Hippocampal formation (tissue), 2 donors: ENCODE data around the gene FNTB.
A peak's percentile ranks its signal among the peaks of the same experiment; 100 is the strongest.
"Not testable (repeated sequence)": the region's sequence is repeated elsewhere in the genome, so short reads cannot be mapped to it uniquely, and the experiment has no call there.

ENCODE experiments used
- DNase-seq, 2 donors: peaks; one replicate each; lab custom pipeline; 2025; lab: John Stamatoyannopoulos, UW

FNTB gene

GRCh38 chr14:65084554-65085505 is 98.1 kb downstream of the FNTB start:
- DNase-seq = no peak

GRCh38 chr14:65086686-65087085 is 100.0 kb downstream of the FNTB start:
- not testable (repeated sequence) for DNase-seq

GRCh38 chr14:65087835-65088234 is 101.1 kb downstream of the FNTB start:
- DNase-seq = not testable (repeated sequence)

- no peak for DNase-seq
These were observed 105.7 kb downstream of the FNTB start for GRCh38 chr14:65092349-65092748.

GRCh38 chr14:65095633-65096205 is 109.0 kb downstream of the FNTB start:
- peak; percentile 48 to 61 for DNase-seq

- no peak for DNase-seq
These were observed 109.8 kb downstream of the FNTB start for GRCh38 chr14:65096323-65097089.

GRCh38 chr14:65098586-65098985 is 111.9 kb downstream of the FNTB start:
- DNase-seq = peak in 1 of 2 donors; percentile 19

GRCh38 chr14:65100922-65101541 is 114.3 kb downstream of the FNTB start:
- no peak for DNase-seq

GRCh38 chr14:65101631-65102440 is 115.1 kb downstream of the FNTB start:
- DNase-seq = peak in 1 of 2 donors; percentile 1

- DNase-seq = peak; percentile 99
These were observed 115.9 kb downstream of the FNTB start, which contains the start of gene MAX for GRCh38 chr14:65102441-65103149. TSS of gene MAX (minus strand) at chr14:65102517. CDS start at chr14:65102339, 178 bp downstream.

- DNase-seq = no peak
These were observed 116.6 kb downstream of the FNTB start for GRCh38 chr14:65103150-65103760.

GRCh38 chr14:65104791-65105190 is 118.1 kb downstream of the FNTB start:
- DNase-seq = no peak

GRCh38 chr14:65106316-65106715 is 119.6 kb downstream of the FNTB start:
- DNase-seq = no peak

- DNase-seq = no peak
These were observed 120.0 kb downstream of the FNTB start for GRCh38 chr14:65106736-65107135.

- no peak for DNase-seq
These were observed 120.5 kb downstream of the FNTB start for GRCh38 chr14:65107200-65107599.

GRCh38 chr14:65109357-65109756 is 122.7 kb downstream of the FNTB start:
- no peak for DNase-seq

- no peak for DNase-seq
These were observed 123.8 kb downstream of the FNTB start for GRCh38 chr14:65110525-65110924.
